ENCODE measurements around the gene CTU1.
A peak's percentile ranks its signal among the peaks of the same experiment; 100 is the strongest.

Gene CTU1

GRCh38 chr19:51102991-51103390 lies 5.2 kb downstream of the CTU1 start:
- no peak for DNase-seq

GRCh38 chr19:51101171-51101865 lies 6.9 kb downstream of the CTU1 start:
- no peak for DNase-seq

GRCh38 chr19:51100601-51101000 lies 7.6 kb downstream of the CTU1 start:
- DNase-seq = no peak

- no peak for DNase-seq
Observed at GRCh38 chr19:51099047-51099382, 9.2 kb downstream of the CTU1 start.

- no peak for DNase-seq
Observed at GRCh38 chr19:51098365-51099046, 9.7 kb downstream of the CTU1 start.

- DNase-seq = no peak
Observed at GRCh38 chr19:51097796-51098195, 10.4 kb downstream of the CTU1 start.

GRCh38 chr19:51097166-51097738 lies 11.0 kb downstream of the CTU1 start:
- DNase-seq = peak; percentile 66

GRCh38 chr19:51096473-51097165 lies 11.6 kb downstream of the CTU1 start:
- no peak for DNase-seq

GRCh38 chr19:51094696-51095279 lies 13.4 kb downstream of the CTU1 start:
- DNase-seq = peak; percentile 46

GRCh38 chr19:51093510-51094345 lies 14.5 kb downstream of the CTU1 start:
- no peak for DNase-seq

- no peak for DNase-seq
Observed at GRCh38 chr19:51093101-51093500, 15.1 kb downstream of the CTU1 start.

GRCh38 chr19:51091895-51092873 lies 16.0 kb downstream of the CTU1 start:
- DNase-seq = no peak

- no peak for DNase-seq
Observed at GRCh38 chr19:51091126-51091525, 17.1 kb downstream of the CTU1 start.

- no peak for DNase-seq
Observed at GRCh38 chr19:51090471-51090870, 17.7 kb downstream of the CTU1 start.

- no peak for DNase-seq
Observed at GRCh38 chr19:51089786-51090185, 18.4 kb downstream of the CTU1 start.

- DNase-seq = no peak
Observed at GRCh38 chr19:51086153-51086850, 21.9 kb downstream of the CTU1 start.

- no peak for DNase-seq
Observed at GRCh38 chr19:51084505-51084904, 23.7 kb downstream of the CTU1 start.

- DNase-seq = no peak
Observed at GRCh38 chr19:51083783-51084182, 24.4 kb downstream of the CTU1 start.

- no peak for DNase-seq
Observed at GRCh38 chr19:51083181-51083580, 25.0 kb downstream of the CTU1 start.

- DNase-seq = no peak
Observed at GRCh38 chr19:51082611-51083010, 25.6 kb downstream of the CTU1 start, which contains the start of gene KLK14. KLK14 (minus strand) TSS chr19:51082887; CDS start chr19:51082614, 273 bp downstream.
